Measurements from ENCODE around the gene SDC3.
A peak's percentile ranks its signal among the peaks of the same experiment; 100 is the strongest.
"Not testable (repeated sequence)": the region's sequence is repeated elsewhere in the genome, so short reads cannot be mapped to it uniquely, and the experiment has no call there.

The SDC3 gene

DNA sequence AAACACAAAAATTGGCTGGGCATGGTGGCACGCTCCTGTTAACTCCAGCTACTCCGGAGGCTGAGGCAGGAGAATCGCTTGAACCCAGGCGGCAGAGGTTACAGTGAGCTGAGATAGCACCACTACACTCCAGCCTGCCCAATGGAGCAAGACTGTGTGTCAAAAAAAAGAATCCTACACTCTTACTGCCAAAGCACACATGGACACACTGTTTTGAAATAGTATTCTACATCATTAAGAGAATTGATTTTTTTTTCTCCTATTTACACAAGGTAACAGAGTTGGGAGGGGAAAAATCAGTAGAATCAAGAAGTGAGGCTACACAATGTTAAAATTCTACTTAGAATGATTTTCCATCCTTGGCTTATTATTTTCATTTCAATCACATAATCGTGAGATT, 42.1 kb upstream of the SDC3 start:
- Mint-ChIP-seq H3K27me3 (ENCODE audit: low read depth) (no peaks in the 10 kb centered on the region), H3K27ac (no peak overlapping the region), H3K4me3 (no peak overlapping the region), H3K4me1 (no peaks in the 10 kb centered on the region), H3K36me3 (ENCODE audit: low read depth) (peaks cover 86% of the 10 kb centered on the region), H3K9me3 (no peaks in the 10 kb centered on the region)
- no peak for TF ChIP-seq CTCF (IDR thresholded peaks at IDR 0.05; ENCODE audit: unreplicated experiment in 3 of 3)

GRCh38 chr1:30950053-30950452, 41.5 kb upstream of the SDC3 start:
- H3K9me3 Mint-ChIP-seq = no peaks in the 10 kb centered on the region
- TF ChIP-seq CTCF (IDR thresholded peaks at IDR 0.05; ENCODE audit: unreplicated experiment in 3 of 3) = no peak
- peaks cover 91% of the 10 kb centered on the region for H3K36me3 Mint-ChIP-seq (ENCODE audit: low read depth)
- H3K4me3 Mint-ChIP-seq = no peak overlapping the region
- no peaks in the 10 kb centered on the region for H3K4me1 Mint-ChIP-seq
- no peak overlapping the region for H3K27ac Mint-ChIP-seq
- H3K27me3 Mint-ChIP-seq (ENCODE audit: low read depth) = no peaks in the 10 kb centered on the region

DNA sequence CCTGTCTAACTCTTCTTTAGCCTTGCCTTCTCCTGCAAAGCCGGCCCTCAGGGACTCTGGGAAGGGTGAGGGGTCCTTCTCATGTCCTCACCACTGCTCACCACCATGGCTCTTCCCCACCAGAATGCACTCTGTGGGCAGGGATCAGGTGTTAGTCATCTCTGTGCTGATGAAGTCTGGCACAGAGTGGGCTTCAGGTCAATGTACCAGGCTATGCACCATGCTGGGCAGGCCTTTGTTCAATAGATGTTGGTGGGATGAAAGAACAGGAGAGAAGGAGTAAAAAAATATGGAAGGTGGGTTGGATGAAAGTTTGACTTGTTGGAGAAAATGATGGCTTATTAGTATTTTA, 40.9 kb upstream of the SDC3 start:
- H3K9me3 Mint-ChIP-seq; H3K27ac Mint-ChIP-seq; H3K27me3 Mint-ChIP-seq (ENCODE audit: low read depth); H3K4me1 Mint-ChIP-seq; H3K4me3 Mint-ChIP-seq: not testable (repeated sequence)
- peaks cover 92% of the 10 kb centered on the region for H3K36me3 Mint-ChIP-seq (ENCODE audit: low read depth)

DNA sequence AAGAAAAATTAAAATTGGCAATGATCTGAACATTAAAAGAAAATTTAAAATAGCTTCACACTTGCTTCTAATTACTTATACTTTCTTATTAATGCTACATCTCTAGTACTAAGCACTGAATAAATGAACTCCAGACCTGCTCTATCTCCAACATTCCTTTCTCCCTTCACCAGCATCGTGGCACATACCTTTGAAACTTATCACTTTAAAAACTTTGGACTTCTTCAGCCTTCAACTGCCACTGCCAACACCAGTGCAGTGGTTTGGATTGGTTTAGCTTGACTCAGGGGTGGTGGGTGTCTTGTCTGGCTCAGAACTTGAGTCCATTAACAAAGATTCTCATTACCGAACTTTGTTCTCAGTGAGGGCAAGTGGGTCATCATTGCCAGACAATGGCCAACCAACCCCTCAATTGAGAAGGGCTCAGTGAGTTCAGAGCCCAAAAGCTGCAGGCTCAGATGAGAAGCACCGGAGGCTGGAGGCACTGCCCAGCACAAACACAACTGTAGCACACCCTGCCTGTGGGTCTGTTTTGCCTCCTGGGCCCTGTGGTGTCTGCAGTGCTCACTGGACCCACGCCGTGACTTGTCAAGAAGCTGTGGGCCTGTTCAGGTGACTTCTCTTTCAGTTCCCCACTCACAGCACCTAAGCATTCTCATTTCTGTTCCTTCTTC, 40.4 kb upstream of the SDC3 start:
- H3K27ac Mint-ChIP-seq; H3K27me3 Mint-ChIP-seq (ENCODE audit: low read depth); H3K4me3 Mint-ChIP-seq; H3K4me1 Mint-ChIP-seq; H3K9me3 Mint-ChIP-seq: not testable (repeated sequence)
- H3K36me3 Mint-ChIP-seq (ENCODE audit: low read depth) = peaks cover 92% of the 10 kb centered on the region

GRCh38 chr1:30948278-30948677, 39.7 kb upstream of the SDC3 start:
- no peak overlapping the region for H3K27ac Mint-ChIP-seq
- H3K27me3 Mint-ChIP-seq (ENCODE audit: low read depth) = no peaks in the 10 kb centered on the region
- TF ChIP-seq CTCF (IDR thresholded peaks at IDR 0.05; ENCODE audit: unreplicated experiment in 3 of 3) = no peak
- peaks cover 91% of the 10 kb centered on the region for H3K36me3 Mint-ChIP-seq (ENCODE audit: low read depth)
- no peaks in the 10 kb centered on the region for H3K4me1 Mint-ChIP-seq
- no peak overlapping the region for H3K4me3 Mint-ChIP-seq
- no peaks in the 10 kb centered on the region for H3K9me3 Mint-ChIP-seq

- Mint-ChIP-seq H3K36me3 (ENCODE audit: low read depth) (peaks cover 88% of the 10 kb centered on the region), H3K4me1 (no peaks in the 10 kb centered on the region), H3K27ac (no peak overlapping the region), H3K4me3 (no peak overlapping the region), H3K27me3 (ENCODE audit: low read depth) (no peaks in the 10 kb centered on the region), H3K9me3 (no peaks in the 10 kb centered on the region)
- no peak for TF ChIP-seq CTCF (IDR thresholded peaks at IDR 0.05; ENCODE audit: unreplicated experiment in 3 of 3)
Observed at GRCh38 chr1:30947212-30947611, 38.7 kb upstream of the SDC3 start.

- Mint-ChIP-seq H3K9me3 (no peaks in the 10 kb centered on the region), H3K27ac (peak overlapping the region in 1 of 3 experiments; percentile 11), H3K4me1 (no peaks in the 10 kb centered on the region), H3K27me3 (ENCODE audit: low read depth) (no peaks in the 10 kb centered on the region), H3K4me3 (no peak overlapping the region), H3K36me3 (ENCODE audit: low read depth) (peaks cover 81% of the 10 kb centered on the region)
- no peak for TF ChIP-seq CTCF (IDR thresholded peaks at IDR 0.05; ENCODE audit: unreplicated experiment in 3 of 3)
Observed at GRCh38 chr1:30942326-30942963, 33.9 kb upstream of the SDC3 start.

Data from nephron (organoid).